Smooth muscle cell (in vitro differentiated cells): ENCODE data around the gene VPS13D. TPM values are rescaled to one million over a fixed set of nuclear protein-coding genes. Genes with fewer than 3 reads are reported as not detected.
"Not testable (repeated sequence)": the region's sequence is repeated elsewhere in the genome, so short reads cannot be mapped to it uniquely, and the experiment has no call there.

Experiments
- DNase-seq: peaks from one replicate; lab custom pipeline; 2025; ENCODE audit not compliant: unreplicated experiment; lab: John Stamatoyannopoulos, UW
- H2AFZ ChIP-seq: fragments of 200-600 bp; sonication (generic); 2 replicates; pipeline ENCODE4 v1.6.0; 2016; ENCODE audit warnings: antibody characterized with exemption, low read depth, mild to moderate bottlenecking
- H3F3A ChIP-seq: fragments of 200-600 bp; sonication (generic); 2 replicates; pipeline ENCODE4 v1.6.0; 2017; ENCODE audit warnings: antibody characterized with exemption, low read depth
- H3K27ac ChIP-seq: fragments of 200-600 bp; sonication (generic); 2 replicates; pipeline ENCODE4 v1.5.1; 2016; ENCODE audit warnings: low read depth, mild to moderate bottlenecking
- H3K27me3 ChIP-seq: fragments of 200-600 bp; sonication (generic); 2 replicates; pipeline ENCODE4 v1.6.1; 2016; ENCODE audit warnings: low read depth, mild to moderate bottlenecking
- H3K36me3 ChIP-seq: fragments of 200-600 bp; sonication (generic); 2 replicates; pipeline ENCODE4 v1.5.1; 2016; ENCODE audit warnings: low read depth
- H3K4me1 ChIP-seq: fragments of 200-600 bp; sonication (generic); 2 replicates; pipeline ENCODE4 v1.5.1; 2016; ENCODE audit warnings: low read depth
- H3K4me2 ChIP-seq: fragments of 200-600 bp; sonication (generic); 2 replicates; pipeline ENCODE4 v1.6.0; 2016; ENCODE audit warnings: mild to moderate bottlenecking
- H3K4me3 ChIP-seq: fragments of 200-600 bp; sonication (generic); 2 replicates; pipeline ENCODE4 v1.5.1; 2016; ENCODE audit warnings: mild to moderate bottlenecking
- H3K79me2 ChIP-seq: fragments of 200-600 bp; sonication (generic); 2 replicates; pipeline ENCODE4 v1.6.0; 2016; ENCODE audit warnings: low read depth, mild to moderate bottlenecking
- H3K9ac ChIP-seq: fragments of 200-600 bp; sonication (generic); 2 replicates; pipeline ENCODE4 v1.6.0; 2016; ENCODE audit warnings: low read depth
- H3K9me3 ChIP-seq: fragments of 200-600 bp; sonication (generic); replicated peaks from 2 replicates; pipeline ENCODE4 v1.5.1; 2016; ENCODE audit warnings: low read depth
- H4K20me1 ChIP-seq: fragments of 200-600 bp; sonication (generic); 2 replicates; pipeline ENCODE4 v1.6.0; 2016; ENCODE audit warnings: low read depth
- CTCF ChIP-seq: fragments of 200-600 bp; sonication (generic); IDR thresholded peaks from 2 replicates; pipeline ENCODE4 v1.5.1; 2017; ENCODE audit warnings: borderline replicate concordance, mild to moderate bottlenecking, antibody characterized with exemption; ENCODE audit not compliant: insufficient read depth, poor library complexity, severe bottlenecking
- WGBS: methylation state at CpG from one replicate; pipeline ENCODE4 v1.1.7; 2016; ENCODE audit warnings: low lambda C conversion rate; 5-methylcytosine and 5-hydroxymethylcytosine counted together
- polyA plus RNA-seq: library from polyadenylated mRNA; unstranded; fragments of >200 nt; fragmentation: Nextera tagmentation; extraction: Ambion mirVana; gene quantifications from 2 replicates; pipeline ENCODE4 v1.2.1, GENCODE V29; 2016
- total RNA-seq: library from RNA; depleted of rRNA; stranded (reverse); fragments of >200 nt; gene quantifications from 2 replicates; pipeline ENCODE4 v1.2.3, GENCODE V29; 2014

VPS13D gene
- total and polyA plus RNA-seq, 2 experiments from 2014 or later: 3.5 to 20.0 TPM

- no peak overlapping the region for H3K9ac ChIP-seq
- peaks cover 12% of the 10 kb centered on the region for H3K4me1 ChIP-seq
- no peak overlapping the region for H2AFZ ChIP-seq
- H3K4me2 ChIP-seq: no peak overlapping the region
- no peaks in the 10 kb centered on the region for H4K20me1 ChIP-seq
- H3K36me3 ChIP-seq: no peaks in the 10 kb centered on the region
- no peak overlapping the region for H3K27ac ChIP-seq
- H3K4me3 ChIP-seq: no peak overlapping the region
- no peaks in the 10 kb centered on the region for H3K9me3 ChIP-seq
- DNase-seq: no peak
- H3F3A ChIP-seq: no peaks in the 10 kb centered on the region
- H3K79me2 ChIP-seq: no peaks in the 10 kb centered on the region
- TF ChIP-seq CTCF: no peak
- 56% methylated on average over 21 of the region's 21 CpGs for WGBS
- H3K27me3 ChIP-seq: peaks cover 4% of the 10 kb centered on the region
Observed at GRCh38 chr1:12518931-12519692, 289.3 kb downstream of the VPS13D start.

- H3K27ac ChIP-seq: no peak overlapping the region
- H3F3A ChIP-seq: no peaks in the 10 kb centered on the region
- no peak overlapping the region for H3K9ac ChIP-seq
- peaks cover 4% of the 10 kb centered on the region for H3K27me3 ChIP-seq
- H3K4me3 ChIP-seq: no peak overlapping the region
- 93% methylated on average over 11 of the region's 11 CpGs for WGBS
- H3K79me2 ChIP-seq: no peaks in the 10 kb centered on the region
- H4K20me1 ChIP-seq: no peaks in the 10 kb centered on the region
- H3K9me3 ChIP-seq: no peaks in the 10 kb centered on the region
- no peak overlapping the region for H3K4me2 ChIP-seq
- TF ChIP-seq CTCF: no peak
- peaks cover 12% of the 10 kb centered on the region for H3K4me1 ChIP-seq
- H2AFZ ChIP-seq: no peak overlapping the region
- DNase-seq: no peak
- no peaks in the 10 kb centered on the region for H3K36me3 ChIP-seq
Observed at GRCh38 chr1:12519693-12520364, 290.0 kb downstream of the VPS13D start.

GRCh38 chr1:12521096-12521495 is 291.3 kb downstream of the VPS13D start:
- H4K20me1 ChIP-seq: no peaks in the 10 kb centered on the region
- no peak overlapping the region for H3K4me2 ChIP-seq
- peaks cover 4% of the 10 kb centered on the region for H3K27me3 ChIP-seq
- no peak overlapping the region for H3K9ac ChIP-seq
- H3K79me2 ChIP-seq: no peaks in the 10 kb centered on the region
- no peak overlapping the region for H3K4me3 ChIP-seq
- H3F3A ChIP-seq: no peaks in the 10 kb centered on the region
- 36% methylated on average over 5 of the region's 5 CpGs for WGBS
- H3K36me3 ChIP-seq: no peaks in the 10 kb centered on the region
- no peak for DNase-seq
- H3K4me1 ChIP-seq: peaks cover 12% of the 10 kb centered on the region
- TF ChIP-seq CTCF: no peak
- no peaks in the 10 kb centered on the region for H3K9me3 ChIP-seq
- no peak overlapping the region for H2AFZ ChIP-seq
- H3K27ac ChIP-seq: no peak overlapping the region

DNA sequence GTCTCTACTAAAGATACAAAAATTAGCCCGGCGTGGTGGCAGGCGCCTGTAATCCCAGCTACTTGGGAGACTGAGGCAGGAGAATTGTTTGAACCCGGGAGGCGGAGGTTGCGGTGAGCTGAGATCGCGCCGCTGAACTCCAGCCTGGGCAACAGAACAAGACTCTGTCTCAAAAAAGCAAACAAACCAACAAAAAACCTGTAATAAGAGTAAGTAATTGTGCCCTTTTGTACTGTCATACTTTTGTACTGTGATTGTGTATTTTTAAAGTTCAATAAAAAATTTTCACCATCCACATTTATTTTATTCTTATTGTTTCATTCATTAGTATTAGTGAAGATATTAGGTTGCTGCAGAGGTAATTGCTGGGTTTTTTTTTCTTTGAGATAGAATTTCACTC is 292.9 kb downstream of the VPS13D start:
- not testable (repeated sequence) for H3K79me2 ChIP-seq, H4K20me1 ChIP-seq, H3K4me2 ChIP-seq, H2AFZ ChIP-seq, H3K9me3 ChIP-seq, DNase-seq, H3K27ac ChIP-seq, H3K4me3 ChIP-seq, H3K36me3 ChIP-seq, H3F3A ChIP-seq, H3K9ac ChIP-seq, H3K27me3 ChIP-seq
- WGBS: over 99% methylated on average over 9 of the region's 9 CpGs
- peaks cover 12% of the 10 kb centered on the region for H3K4me1 ChIP-seq
